ENCODE data around the gene NEIL1.
"Not testable (repeated sequence)": the region's sequence is repeated elsewhere in the genome, so short reads cannot be mapped to it uniquely, and the experiment has no call there.

Gene NEIL1

GRCh38 chr15:75371486-75371885 is 24.6 kb downstream of the NEIL1 start:
- no peak overlapping the region for H3K4me3 ChIP-seq (ENCODE audit: low read depth, low read length)
- TF ChIP-seq CTCF (IDR thresholded peaks at IDR 0.05; ENCODE audit: insufficient read depth, low read length, missing control alignments), result no peak
- CTCF ChIA-PET, result no interaction called here
- DNase-seq (ENCODE audit: low read depth, low spot score), result no peak
- POLR2A ChIA-PET, result no interaction called here

GRCh38 chr15:75371901-75372688 is 25.3 kb downstream of the NEIL1 start:
- ChIA-PET CTCF (no interaction called here), POLR2A (no interaction called here)
- no peak overlapping the region for H3K4me3 ChIP-seq (ENCODE audit: low read depth, low read length)
- TF ChIP-seq CTCF (IDR thresholded peaks at IDR 0.05; ENCODE audit: insufficient read depth, low read length, missing control alignments), result no peak
- DNase-seq (ENCODE audit: low read depth, low spot score), result no peak

- H3K4me3 ChIP-seq (ENCODE audit: low read depth, low read length), result no peak overlapping the region
- DNase-seq (ENCODE audit: low read depth, low spot score), result no peak
- POLR2A ChIA-PET, result no interaction called here
- CTCF ChIA-PET, result interaction anchor here (1.3 to 2.6 kb wide), 2 partner anchors 13 to 15 kb away, joined by 3 to 12 read pairs; partner anchors contain the start of gene MAN2C1
- no peak for TF ChIP-seq CTCF (IDR thresholded peaks at IDR 0.05; ENCODE audit: insufficient read depth, low read length, missing control alignments)
Observed at GRCh38 chr15:75380773-75381172, 33.9 kb downstream of the NEIL1 start.

GRCh38 chr15:75383986-75384385 is 37.1 kb downstream of the NEIL1 start:
- POLR2A ChIA-PET; DNase-seq (ENCODE audit: low read depth, low spot score): not testable (repeated sequence)

GRCh38 chr15:75389791-75390382 is 43.0 kb downstream of the NEIL1 start:
- TF ChIP-seq CTCF (IDR thresholded peaks at IDR 0.05; ENCODE audit: insufficient read depth, low read length, missing control alignments), result no peak
- ChIA-PET CTCF (interaction anchor here (1.2 to 1.4 kb wide), 3 partner anchors 14 to 117 kb away, joined by 4 read pairs; no protein-coding TSS in a partner anchor), POLR2A (no interaction called here)
- no peak overlapping the region for H3K4me3 ChIP-seq (ENCODE audit: low read depth, low read length)
- DNase-seq (ENCODE audit: low read depth, low spot score), result no peak

More at GRCh38 chr15:75383986-75384385, 37.1 kb downstream of the NEIL1 start:
- CTCF ChIA-PET, result interaction anchor here (1.5 kb wide), 1 partner anchor 11 kb away, joined by 3 read pairs; no protein-coding TSS in a partner anchor
- not testable (repeated sequence) for H3K4me3 ChIP-seq (ENCODE audit: low read depth, low read length)

GRCh38 chr15:75397494-75397893 is 50.7 kb downstream of the NEIL1 start:
- ChIA-PET CTCF (interaction anchor here (1.0 to 2.6 kb wide), 2 partner anchors 12 to 29 kb away, joined by 3 to 16 read pairs; partner anchors contain the start of gene MAN2C1), POLR2A (interaction anchor here (2.0 kb wide), 1 partner anchor 29 kb away, joined by 4 read pairs; the partner anchor contains the start of gene MAN2C1)
- H3K4me3 ChIP-seq (ENCODE audit: low read depth, low read length), result no peak overlapping the region
- TF ChIP-seq CTCF (IDR thresholded peaks at IDR 0.05; ENCODE audit: insufficient read depth, low read length, missing control alignments), result no peak
- no peak for DNase-seq (ENCODE audit: low read depth, low spot score)

All from AG04449 (cell line).